ENCODE measurements around the gene CNOT6L.

DNA sequence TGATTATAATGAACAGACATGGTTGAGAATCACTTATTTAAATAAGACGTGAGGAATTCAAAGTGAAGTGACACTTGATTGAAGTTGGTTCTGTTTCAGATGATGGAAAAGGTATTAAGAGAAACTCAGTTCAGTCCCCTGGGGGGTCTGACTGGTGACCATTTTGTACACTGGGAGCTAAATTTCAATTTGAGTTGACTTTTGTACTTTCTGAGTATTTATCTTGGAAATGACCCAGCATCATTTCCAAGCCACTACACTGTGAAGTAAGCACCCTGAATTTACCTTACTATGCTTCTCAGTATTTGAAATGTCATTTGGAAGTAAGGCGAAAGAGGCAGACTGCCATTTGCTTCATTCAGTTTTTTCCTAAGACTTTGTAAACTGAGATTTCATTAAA lies 73.4 kb downstream of the CNOT6L start:
- TF ChIP-seq, protein P1, sequence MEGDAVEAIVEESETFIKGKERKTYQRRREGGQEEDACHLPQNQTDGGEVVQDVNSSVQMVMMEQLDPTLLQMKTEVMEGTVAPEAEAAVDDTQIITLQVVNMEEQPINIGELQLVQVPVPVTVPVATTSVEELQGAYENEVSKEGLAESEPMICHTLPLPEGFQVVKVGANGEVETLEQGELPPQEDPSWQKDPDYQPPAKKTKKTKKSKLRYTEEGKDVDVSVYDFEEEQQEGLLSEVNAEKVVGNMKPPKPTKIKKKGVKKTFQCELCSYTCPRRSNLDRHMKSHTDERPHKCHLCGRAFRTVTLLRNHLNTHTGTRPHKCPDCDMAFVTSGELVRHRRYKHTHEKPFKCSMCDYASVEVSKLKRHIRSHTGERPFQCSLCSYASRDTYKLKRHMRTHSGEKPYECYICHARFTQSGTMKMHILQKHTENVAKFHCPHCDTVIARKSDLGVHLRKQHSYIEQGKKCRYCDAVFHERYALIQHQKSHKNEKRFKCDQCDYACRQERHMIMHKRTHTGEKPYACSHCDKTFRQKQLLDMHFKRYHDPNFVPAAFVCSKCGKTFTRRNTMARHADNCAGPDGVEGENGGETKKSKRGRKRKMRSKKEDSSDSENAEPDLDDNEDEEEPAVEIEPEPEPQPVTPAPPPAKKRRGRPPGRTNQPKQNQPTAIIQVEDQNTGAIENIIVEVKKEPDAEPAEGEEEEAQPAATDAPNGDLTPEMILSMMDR (IDR thresholded peaks at IDR 0.05): no peak
- no peak for TF ChIP-seq ZFX (IDR thresholded peaks at IDR 0.05; ENCODE audit: borderline replicate concordance)
